EH (cell line): Measurements from ENCODE around the gene RAB31.

Source experiments
- DNase-seq: peaks from one replicate; pipeline ENCODE4 v3.0.0-alpha.2; 2015; ENCODE audit warnings: low read depth

RAB31 gene

DNA sequence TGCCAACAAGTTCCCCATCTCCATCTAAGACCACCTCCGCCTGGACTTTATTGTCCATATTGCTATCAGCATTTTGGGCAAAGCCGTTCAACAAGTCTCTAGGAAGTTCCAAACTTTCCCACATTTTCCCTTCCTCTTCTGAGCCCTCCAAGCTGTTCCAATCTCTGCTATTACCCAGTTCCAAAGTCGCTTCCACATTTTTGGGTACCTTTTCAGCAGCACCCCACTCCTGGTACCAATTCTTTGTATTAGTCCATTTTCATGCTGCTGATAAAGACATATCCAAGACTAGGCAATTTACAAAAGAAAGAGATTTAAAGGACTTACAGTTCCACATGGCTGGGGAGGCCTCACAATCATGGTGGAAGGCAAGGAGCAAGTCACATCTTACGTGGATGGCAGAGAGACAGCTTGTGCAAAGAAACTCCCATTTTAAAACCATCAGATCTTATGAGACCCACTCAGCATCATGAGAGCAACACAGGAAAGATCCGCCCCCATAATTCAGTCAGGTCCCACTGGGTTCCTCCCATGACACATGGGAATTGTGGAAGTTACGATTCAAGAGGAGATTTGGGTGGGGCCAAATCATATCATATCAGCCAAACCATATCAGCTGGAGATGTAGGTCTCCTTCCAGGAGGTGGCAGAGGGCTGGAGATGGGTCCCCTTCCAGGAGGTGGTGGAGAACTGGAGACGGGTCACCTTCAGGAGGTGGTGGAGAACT, 157.8 kb downstream of the RAB31 start:
- no peak for DNase-seq

DNA sequence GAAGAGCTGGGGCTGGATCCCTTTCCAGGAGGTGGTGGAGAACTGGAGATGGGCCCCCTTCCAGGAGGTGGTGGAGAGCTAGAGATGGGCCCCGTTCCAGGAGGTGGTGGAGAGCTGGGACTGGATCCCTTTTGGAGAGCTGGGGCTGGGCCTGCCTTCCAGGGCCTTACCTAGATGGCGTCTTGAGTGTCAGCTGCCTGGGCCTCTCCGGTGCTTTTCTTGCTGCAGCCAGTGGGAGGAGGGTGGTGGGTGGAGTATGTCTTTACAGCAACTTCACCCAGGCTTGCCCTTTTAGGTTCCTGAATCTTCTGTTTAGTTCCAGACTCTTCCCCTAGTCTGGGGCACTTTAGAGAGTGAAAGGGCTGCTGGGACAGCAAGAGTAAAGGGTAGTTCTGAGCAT, 158.5 kb downstream of the RAB31 start:
- no peak for DNase-seq

DNA sequence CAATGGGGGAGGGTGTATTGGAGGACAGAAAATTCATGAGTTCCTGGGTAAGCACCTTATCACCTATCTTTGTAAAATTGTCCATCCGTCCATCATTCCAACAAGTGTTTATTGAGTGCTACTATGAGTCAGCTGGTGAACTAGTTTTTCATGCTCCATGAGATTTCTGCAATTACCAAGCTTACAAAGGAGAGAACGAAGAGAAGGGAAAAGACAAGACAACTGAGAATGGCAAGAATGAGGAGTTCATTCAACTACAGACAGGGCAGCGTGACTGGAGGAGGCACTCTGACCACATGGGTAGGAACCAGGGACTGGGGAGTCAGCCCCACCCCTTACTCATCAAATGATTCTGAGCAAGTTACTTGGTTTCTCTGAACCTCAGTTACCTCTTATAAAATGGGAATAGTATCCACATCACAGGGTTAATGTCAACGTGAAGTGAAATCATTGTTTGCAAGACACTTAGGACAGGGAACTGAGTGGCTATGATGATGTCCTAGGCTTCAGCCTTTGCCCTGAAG, 159.0 kb downstream of the RAB31 start:
- no peak for DNase-seq

DNA sequence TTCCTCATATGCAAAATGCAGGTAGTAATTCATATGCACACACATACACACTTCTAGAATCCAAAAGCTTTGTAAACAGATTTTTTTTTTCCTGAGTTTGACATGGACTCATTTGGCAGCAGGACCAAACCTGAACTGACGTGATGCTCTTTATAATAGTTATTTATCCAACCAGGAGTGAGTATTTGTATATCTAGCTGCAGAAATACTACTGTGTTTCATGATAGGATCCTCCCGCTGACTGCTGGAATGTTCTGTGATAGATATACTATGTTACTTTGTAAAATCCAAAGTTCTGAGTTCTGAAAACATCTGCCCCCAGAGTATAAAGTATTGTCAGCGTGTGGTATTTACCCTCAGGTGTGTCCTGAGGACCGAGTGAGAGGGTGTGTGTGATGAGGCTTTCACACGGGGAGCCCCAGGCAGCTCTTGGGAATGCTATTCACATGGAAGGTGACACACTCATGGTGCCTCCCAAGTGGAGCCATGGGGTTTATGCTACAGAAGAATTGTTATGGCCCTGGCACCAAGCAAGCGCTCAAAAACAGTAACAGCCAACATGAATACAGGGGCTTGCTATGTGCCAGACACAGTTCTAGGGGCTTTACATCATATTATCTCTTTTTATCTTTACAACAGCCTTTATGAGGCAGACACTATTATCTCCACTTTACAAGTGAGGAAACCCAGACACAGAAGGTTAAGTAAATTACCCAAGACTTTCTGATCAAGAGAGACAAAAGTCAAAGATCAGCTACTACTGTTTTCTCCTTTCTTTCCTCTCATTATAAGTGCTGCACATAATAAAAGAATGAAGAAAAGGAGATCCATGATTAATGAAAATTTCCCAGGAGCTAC, 161.0 kb downstream of the RAB31 start:
- no peak for DNase-seq

DNA sequence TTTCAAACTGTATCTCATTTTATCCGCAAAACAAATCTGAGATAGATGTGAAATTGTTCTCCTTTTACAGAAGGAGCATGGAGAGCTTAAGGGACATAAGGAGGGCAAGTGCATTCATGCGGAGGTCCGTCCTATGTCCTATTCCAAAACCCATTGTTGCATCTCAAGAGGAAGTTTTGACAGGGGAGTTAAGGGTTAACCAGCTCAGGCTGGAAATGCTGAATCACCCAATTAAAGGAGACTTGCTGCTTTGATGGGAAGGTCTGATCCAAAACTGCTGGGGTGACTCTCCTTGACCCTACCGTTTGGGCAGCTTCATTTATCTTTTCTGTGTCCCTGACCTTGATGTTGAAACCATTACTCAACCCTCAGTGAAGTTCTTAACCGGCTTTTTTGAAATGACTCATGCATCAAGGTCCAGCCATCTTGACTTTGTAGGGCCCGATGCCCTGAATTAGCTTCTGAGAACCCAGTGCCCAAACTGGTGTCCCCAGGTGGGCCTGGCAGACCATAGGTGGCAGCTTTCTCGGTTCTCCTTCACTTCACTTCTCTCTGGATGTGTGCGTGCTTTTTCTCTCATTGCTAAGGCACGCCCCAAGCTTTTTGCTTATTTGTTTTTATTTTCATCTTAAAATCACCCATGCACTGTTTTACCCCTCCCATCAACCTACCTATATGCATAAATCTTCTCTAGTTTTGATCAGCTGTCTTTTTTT, 161.8 kb downstream of the RAB31 start:
- DNase-seq, result peak; percentile 89

DNA sequence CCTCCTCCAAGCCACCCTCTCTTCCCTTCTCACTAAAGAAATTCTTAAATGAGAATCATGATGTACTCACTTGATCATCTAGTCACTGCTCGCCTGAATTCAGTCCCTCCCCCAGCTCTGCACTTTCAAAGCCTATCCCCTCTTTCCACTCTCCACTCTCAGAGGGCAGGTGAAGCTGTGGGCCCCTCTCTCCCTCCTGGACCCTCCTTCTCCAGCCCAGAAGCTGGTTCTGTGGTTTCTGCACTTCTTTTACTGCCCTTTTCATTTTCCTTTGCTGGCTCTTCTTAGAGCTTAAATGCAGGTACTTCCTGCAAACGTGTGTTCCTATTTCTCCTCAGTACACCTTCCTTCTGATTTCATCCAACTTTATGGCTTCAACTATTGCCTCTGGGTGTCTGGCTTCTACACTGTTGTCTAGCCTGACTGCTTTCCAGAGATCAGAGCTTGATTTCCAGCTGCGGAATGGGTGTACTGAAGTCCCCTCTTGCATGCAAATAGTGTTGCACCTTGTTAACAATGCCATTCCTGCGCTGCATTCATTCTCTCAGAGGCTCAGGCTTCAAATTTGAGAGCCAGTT, 162.4 kb downstream of the RAB31 start:
- no peak for DNase-seq

DNA sequence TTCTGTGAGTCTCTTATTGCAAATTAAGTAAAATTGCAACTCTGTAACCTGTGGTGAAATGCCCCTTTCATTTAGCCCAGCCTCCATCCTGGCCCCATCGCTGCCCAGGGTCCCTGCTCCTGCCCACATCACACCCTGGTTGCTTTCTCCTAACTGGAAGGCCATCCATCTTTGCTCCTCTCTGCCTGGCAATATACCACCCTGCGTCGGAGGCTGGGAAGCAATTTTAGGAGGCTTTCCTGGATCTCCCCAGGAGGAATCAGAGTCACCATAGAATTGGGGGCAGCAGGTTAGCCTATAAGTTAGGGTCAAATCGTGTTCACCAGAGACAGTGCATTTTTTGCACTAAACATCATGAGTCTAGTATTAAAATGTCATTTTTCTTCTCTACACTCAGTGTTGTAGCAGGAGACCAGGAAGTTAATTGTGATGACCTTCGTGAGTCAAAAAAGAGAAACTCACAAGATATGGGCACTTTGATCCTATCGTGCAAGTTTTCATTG, 163.2 kb downstream of the RAB31 start:
- no peak for DNase-seq

DNA sequence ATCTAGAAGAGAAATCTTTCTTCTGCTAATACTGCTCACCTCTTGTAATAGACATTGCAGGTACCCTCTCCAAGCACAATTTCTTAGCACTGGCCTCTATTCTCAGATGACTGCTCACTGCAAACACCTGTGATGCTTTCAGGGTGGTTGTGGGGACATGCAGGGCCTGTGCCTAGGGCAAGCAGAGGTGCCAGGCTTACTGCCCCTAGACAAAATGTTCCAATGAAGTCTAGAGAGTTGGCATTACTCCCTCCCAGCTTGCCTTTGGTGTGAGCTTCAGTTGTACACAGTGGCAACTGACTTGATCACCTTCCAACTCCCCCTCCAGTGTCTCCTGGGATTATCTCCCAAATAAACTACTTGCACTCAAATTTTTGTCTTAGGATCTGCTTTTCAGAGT, 164.7 kb downstream of the RAB31 start:
- no peak for DNase-seq

DNA sequence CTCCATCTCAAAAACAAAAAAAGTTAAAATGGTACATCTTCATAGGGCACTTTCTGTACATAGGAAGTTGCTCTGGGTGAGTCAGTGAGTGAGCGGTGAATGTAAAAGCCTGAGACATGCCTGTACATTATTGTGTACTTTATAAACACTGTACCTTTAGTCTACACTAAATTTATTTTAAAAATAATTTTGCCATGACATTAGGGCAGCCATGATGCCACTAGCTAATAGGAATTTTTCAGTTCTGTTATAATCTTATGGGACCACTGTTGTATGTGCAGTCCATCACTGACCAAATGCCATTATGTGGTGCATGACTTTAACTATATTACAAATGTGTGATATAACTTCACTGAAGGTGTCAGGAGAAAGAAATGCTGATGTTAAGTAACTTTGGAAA, 166.6 kb downstream of the RAB31 start:
- DNase-seq, result peak; percentile 34

DNA sequence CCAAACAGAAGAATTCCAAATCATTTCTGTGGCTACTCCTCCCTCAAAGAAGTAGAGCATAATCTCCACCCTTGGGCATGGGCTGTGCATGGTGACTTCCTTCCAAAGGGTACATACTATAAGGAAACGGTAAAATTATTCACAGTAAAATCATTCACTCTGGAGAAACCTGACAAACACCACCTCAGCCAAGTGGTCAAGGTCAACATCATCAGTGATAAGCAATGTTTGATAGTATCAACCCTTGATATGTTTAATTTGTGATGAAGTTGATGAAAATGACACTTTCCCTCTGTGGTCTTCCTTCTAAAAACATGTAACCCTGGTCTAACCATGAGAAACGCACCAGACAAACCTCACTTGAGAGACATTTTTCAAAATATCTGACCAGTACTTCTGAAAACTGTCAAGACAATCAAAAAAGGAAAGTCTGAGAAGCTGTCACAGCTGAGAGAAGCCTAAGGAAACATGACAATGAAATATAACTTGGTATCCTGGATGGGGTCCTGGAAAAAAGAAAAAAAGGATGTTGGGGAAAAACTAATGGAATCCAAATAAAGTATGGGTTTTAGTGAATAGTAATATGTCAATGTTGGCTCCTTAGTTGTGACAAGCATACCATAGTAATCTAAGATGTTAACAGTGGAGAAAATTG, 168.2 kb downstream of the RAB31 start:
- DNase-seq, result no peak

DNA sequence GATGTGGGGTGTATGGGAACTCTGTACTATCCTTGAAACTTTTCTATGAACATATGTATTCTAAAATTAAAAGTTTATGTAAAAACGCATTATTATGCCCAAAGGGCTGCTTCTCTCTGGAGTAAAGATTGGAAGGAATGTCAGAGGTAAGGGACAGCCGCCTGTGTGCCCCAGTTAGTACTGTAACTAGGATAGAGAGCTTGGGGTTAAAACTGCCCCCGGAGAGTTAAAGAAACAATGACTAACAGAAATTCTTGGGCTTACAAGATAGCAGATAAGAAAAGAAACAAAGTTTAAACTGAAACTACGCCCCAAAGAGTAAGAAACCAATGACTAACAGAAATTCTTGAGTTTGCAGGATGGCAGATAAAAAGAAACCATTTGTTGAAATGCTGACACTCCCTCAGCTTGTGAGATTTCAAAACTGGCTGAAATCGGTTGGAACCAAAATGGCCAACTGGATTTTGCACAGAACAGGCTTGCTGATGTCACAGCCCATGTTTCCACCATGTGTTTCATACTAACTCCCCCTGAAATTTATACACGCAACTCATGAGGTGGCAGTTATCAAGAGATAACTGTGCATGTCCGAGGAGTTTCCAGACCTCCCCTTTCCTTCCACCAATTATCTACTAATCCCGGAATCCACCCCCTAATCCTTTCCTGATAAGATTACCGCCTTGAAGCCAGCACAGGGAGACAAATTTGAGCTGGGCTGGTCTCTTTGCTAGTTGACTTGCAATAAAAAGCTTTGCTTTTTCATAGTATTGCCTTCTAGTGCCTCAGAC, 169.0 kb downstream of the RAB31 start:
- peak; percentile 90 for DNase-seq

DNA sequence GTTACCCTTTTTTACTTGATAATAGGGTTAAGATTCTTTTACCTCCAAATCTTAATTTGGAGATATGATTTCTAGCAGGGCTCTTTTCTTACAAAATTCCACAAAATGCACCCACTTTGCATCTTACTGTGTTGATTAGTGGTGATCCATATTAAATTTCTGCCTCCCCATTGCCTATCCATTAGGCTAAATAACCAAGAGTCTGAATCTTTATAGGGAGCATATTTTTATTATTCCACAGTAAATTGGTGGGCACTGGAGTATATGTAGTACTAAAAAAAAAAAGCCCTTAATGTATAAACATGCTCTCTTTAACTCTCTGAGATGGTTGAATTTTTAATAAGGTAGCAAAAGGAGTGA, 169.5 kb downstream of the RAB31 start:
- DNase-seq, result no peak

DNA sequence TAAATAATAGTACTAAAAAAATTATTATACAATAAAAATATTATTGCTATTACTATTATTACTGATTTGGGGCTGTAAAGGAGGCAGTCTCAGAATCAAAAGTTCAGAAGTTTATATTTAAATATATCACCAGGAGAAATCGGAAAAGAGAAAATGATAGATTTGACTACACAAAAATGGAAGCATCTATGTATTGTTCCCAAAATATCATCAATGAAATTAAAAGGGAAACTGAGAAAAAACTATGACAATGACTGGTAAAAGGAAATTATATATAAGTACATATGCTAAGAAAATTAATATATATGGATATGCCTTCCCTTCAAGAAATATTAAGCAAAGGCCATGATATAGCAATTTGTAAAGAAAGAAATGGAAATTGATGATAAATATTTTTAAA, 170.0 kb downstream of the RAB31 start:
- no peak for DNase-seq

DNA sequence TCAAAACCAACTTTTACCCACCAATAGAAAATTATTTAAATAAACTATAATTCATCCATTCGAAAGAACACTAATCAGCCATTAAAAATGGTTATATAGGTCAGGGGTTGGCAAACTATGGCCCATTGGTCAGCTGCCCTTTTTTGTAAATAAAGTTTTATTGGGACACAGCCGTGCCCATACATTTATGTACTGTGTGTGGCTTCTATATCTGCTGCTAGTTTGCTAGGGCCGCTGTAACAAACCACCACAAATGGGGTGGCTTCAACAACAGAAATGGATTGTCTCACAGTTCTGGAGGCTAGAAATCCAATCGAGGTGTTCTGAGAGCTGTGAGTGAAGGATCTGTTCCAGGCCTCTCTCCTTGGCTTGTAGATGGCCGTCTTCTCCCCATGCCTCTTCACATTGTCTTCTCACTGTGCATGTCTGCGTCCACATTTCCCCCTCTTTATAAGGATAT, 170.7 kb downstream of the RAB31 start:
- no peak for DNase-seq

DNA sequence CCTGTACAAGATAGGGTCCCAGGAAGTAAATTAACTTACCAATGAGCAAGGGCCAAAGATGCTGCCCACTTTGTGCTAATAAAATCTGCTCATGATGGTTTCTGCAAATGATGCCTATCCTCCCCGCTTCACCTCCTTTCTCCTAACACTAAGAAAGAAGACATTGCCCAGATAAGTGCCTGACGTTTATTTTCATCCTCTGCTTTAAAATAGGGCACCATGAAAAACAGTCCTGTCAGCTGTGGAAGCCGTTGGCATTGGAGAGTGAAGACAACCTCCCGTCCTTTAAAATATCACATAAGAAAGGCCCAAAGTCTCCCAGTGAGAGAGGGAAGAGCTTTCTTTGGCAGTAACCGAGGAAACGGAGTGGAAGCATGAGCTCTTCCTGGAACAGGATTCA, 176.0 kb downstream of the RAB31 start:
- DNase-seq, result no peak

DNA sequence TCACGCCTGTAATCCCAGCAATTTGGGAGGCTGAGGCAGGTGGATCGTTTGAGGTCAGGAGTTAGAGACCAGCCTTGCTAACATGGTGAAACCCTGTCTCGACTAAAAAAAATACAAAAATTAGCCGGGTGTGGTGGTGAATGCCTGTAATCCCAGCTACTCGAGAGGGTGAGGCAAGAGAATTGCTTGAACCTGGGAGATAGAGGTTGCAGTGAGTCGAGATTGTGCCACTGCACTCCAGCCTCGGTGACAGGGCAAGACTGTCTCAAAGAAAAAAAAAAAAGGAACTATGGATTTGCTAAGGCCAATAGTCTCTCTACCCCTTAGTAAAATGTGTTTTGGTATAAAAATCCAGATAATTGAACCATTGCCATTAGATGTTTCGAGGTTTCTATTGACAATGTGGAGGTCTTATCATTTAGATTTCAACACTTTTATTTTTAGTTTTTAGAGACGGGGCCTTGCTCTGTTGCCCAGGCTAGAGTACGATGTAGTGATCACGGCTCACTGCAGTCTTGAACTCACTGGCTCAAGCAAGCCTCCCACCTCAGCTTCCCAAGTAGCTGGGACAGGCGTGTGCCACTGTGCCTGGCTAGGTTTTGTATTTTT, 176.5 kb downstream of the RAB31 start:
- no peak for DNase-seq

DNA sequence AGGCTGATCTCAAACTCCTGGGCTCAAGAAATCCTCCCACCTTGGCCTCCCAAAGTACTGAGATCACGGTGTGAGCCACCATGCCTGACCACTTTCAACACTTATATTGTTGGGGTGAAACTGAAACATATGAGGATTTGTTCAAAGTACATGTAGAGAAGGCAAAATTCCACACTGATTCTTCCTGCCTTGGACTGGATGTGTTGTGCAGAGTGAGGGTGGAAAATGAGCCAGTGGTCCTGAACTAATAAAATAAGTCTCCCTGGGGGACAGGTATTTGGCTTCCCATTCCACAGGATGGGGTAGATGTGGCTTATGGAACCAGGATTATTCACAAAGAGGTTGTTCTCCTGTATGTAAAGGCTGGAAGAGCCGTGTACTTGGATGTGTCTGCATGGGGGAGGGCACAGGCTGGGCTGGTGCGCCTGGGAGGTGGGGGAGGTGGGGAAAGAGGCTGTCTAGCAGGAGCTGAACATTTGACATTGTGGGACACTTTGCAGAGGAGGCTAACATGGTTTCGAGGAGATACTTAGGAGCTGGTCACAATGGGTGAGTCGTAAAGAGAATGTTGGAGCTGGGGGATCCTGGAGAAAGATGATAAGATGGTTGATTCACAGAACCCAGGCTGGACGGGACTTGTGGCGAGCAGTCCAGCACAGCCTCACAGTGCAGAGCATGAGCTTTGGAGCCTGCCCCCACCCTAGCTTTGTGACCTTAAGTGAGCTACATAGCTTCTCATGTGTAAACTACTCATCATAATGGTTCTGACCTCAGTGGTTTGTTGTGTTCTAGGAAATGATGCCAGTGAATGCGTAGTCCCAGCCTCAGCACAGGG, 177.3 kb downstream of the RAB31 start, which contains the start of gene TXNDC2:
TXNDC2 (plus strand) TSS at position 804 of the 835 bp plus-strand sequence. CDS start 708 bp downstream, outside the sequence.
- DNase-seq, result no peak

DNA sequence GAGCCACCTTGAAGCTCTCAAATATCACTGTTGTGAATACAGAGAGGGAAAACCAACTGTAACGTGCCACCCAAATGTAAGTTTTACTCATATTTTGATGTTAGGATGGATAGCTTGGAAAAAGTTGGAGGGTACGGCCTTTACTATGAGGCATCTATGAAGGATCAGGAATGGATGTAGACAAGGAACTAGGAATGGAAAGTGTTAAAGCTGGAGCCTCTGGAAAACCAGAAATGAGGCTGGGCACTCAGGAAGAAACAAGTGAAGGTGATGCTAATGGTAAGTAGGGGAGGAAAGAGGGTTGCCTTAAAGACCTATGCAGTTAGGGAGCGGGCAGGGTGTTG, 177.9 kb downstream of the RAB31 start:
- DNase-seq, result no peak

DNA sequence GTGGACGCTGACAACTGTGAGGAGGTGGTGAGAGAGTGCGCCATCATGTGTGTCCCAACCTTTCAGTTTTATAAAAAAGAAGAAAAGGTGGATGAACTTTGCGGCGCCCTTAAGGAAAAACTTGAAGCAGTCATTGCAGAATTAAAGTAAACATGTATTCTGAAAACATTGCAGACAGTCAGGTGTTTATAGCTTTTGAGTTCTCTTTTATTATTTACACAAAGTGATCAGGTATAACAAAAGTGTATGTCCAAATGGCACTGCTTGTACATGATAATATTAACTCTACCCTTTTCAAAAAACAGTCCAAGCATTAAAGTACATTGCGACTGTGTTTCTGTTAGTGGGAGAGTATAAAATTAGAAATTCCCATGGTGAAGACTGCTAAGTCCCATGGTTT, 179.9 kb downstream of the RAB31 start:
- no peak for DNase-seq
